Measurements from ENCODE around the gene USP31.

USP31 gene

GRCh38 chr16:23055481-23055880 is 93.8 kb downstream of the USP31 start:
- no peak for DNase-seq (ENCODE audit: low read depth)
- no peak for TF ChIP-seq CTCF (conservative IDR thresholded peaks at IDR 0.05; ENCODE audit: control insufficient read depth, insufficient read depth, low read depth, low read length)
- no peak overlapping the region for H3K4me3 ChIP-seq (ENCODE audit: control insufficient read depth, low read depth, low read length)

GRCh38 chr16:23052908-23053580 is 96.2 kb downstream of the USP31 start:
- no peak for DNase-seq (ENCODE audit: low read depth)
- TF ChIP-seq CTCF (conservative IDR thresholded peaks at IDR 0.05; ENCODE audit: control insufficient read depth, insufficient read depth, low read depth, low read length): no peak
- H3K4me3 ChIP-seq (ENCODE audit: control insufficient read depth, low read depth, low read length): no peak overlapping the region

GRCh38 chr16:23052221-23052620 is 97.0 kb downstream of the USP31 start:
- TF ChIP-seq CTCF (conservative IDR thresholded peaks at IDR 0.05; ENCODE audit: control insufficient read depth, insufficient read depth, low read depth, low read length): no peak
- DNase-seq (ENCODE audit: low read depth): no peak
- no peak overlapping the region for H3K4me3 ChIP-seq (ENCODE audit: control insufficient read depth, low read depth, low read length)

- H3K4me3 ChIP-seq (ENCODE audit: control insufficient read depth, low read depth, low read length): no peak overlapping the region
- no peak for TF ChIP-seq CTCF (conservative IDR thresholded peaks at IDR 0.05; ENCODE audit: control insufficient read depth, insufficient read depth, low read depth, low read length)
- DNase-seq (ENCODE audit: low read depth): no peak
These were observed 97.7 kb downstream of the USP31 start for GRCh38 chr16:23051587-23051986.

- no peak for TF ChIP-seq CTCF (conservative IDR thresholded peaks at IDR 0.05; ENCODE audit: control insufficient read depth, insufficient read depth, low read depth, low read length)
- H3K4me3 ChIP-seq (ENCODE audit: control insufficient read depth, low read depth, low read length): no peak overlapping the region
- no peak for DNase-seq (ENCODE audit: low read depth)
These were observed 101.1 kb downstream of the USP31 start for GRCh38 chr16:23048164-23048563.

- no peak for TF ChIP-seq CTCF (conservative IDR thresholded peaks at IDR 0.05; ENCODE audit: control insufficient read depth, insufficient read depth, low read depth, low read length)
- H3K4me3 ChIP-seq (ENCODE audit: control insufficient read depth, low read depth, low read length): no peak overlapping the region
- DNase-seq (ENCODE audit: low read depth): no peak
These were observed 104.2 kb downstream of the USP31 start for GRCh38 chr16:23045025-23045424.

GRCh38 chr16:23040246-23040645 is 109.0 kb downstream of the USP31 start:
- H3K4me3 ChIP-seq (ENCODE audit: control insufficient read depth, low read depth, low read length): no peak overlapping the region
- no peak for DNase-seq (ENCODE audit: low read depth)
- no peak for TF ChIP-seq CTCF (conservative IDR thresholded peaks at IDR 0.05; ENCODE audit: control insufficient read depth, insufficient read depth, low read depth, low read length)

Measured in fibroblast of mammary gland (primary cell).